HUES64 (cell line): Measurements from ENCODE around the gene WNT1.

ENCODE experiments used
- H3K27ac ChIP-seq: 2 replicates; pipeline ENCODE4 v1.7.0; 2013; ENCODE audit warnings: low read depth, low read length, inconsistent platforms
- H3K27me3 ChIP-seq: 2 replicates; pipeline ENCODE4 v1.6.1; 2013; ENCODE audit warnings: mild to moderate bottlenecking, low read length; ENCODE audit not compliant: insufficient read depth
- H3K36me3 ChIP-seq: 2 replicates; pipeline ENCODE4 v1.6.1; 2013; ENCODE audit warnings: mild to moderate bottlenecking, low read length; ENCODE audit not compliant: insufficient read depth
- H3K4me1 ChIP-seq: 2 replicates; pipeline ENCODE4 v1.6.1; 2013; ENCODE audit warnings: mild to moderate bottlenecking, low read length, moderate library complexity; ENCODE audit not compliant: insufficient read depth
- H3K4me3 ChIP-seq: 2 replicates; pipeline ENCODE4 v1.5.1; 2013; ENCODE audit warnings: mild to moderate bottlenecking, low read length, moderate library complexity
- H3K9ac ChIP-seq: 2 replicates; pipeline ENCODE4 v1.6.1; 2013; ENCODE audit warnings: mild to moderate bottlenecking, low read depth, low read length
- H3K9me3 ChIP-seq: 2 replicates; pipeline ENCODE4 v1.6.1; 2013; ENCODE audit warnings: low read depth, low read length; ENCODE audit not compliant: insufficient read depth
- WGBS: fragments of 150-250, 120-280 bp; methylation state at CpG from one replicate; pipeline ENCODE4 v1.1.7; 2013; ENCODE audit warnings: missing lambda C conversion rate; 5-methylcytosine and 5-hydroxymethylcytosine counted together

Gene WNT1

DNA sequence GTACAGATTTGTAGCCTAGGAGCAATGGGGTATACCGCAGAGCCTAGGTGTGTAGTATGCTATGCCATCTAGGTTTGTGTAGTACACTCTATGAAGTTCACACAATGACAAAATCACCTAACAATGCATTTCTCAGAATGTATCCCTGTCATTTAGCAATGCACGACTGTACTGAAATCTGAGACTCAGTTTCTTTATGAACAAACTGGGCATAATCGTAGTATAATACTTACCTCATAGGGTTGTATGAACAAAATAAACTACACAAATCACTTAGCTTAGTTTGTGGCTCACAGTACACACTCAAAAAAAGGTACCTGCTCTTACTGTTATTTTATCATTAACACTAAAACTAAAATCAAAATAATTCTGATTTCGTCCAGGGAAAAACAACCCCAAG lies 47.3 kb downstream of the WNT1 start:
- Histone ChIP-seq H3K9me3 (no peaks in the 10 kb centered on the region), H3K4me3 (no peak overlapping the region), H3K27ac (no peak overlapping the region), H3K4me1 (no peaks in the 10 kb centered on the region), H3K36me3 (peaks cover 90% of the 10 kb centered on the region), H3K27me3 (no peaks in the 10 kb centered on the region), H3K9ac (no peak overlapping the region)
- 100% methylated on average over 4 of the region's 4 CpGs for WGBS

DNA sequence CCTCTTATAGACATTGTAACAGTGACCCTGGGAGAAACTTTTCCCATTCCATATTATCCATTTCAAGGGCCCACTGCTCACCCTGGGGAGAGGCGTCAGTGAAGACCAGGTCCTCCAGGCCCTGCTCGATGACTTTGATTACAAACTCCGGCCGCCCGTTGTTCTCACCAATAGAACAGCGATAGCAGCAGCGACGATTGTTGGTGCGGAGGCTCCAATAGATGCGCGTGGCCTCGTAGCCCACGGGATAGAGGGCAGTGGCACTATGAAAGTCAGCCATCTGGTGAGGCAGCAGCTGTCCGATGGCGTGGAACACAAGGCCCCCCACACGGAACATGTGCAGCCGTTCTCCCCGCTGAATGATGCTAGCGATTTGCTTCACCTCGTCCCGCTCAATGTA lies 48.0 kb downstream of the WNT1 start:
- H3K4me1 ChIP-seq, result no peaks in the 10 kb centered on the region
- H3K36me3 ChIP-seq, result peaks cover 94% of the 10 kb centered on the region
- no peak overlapping the region for H3K4me3 ChIP-seq
- no peaks in the 10 kb centered on the region for H3K27me3 ChIP-seq
- H3K9me3 ChIP-seq, result no peaks in the 10 kb centered on the region
- H3K27ac ChIP-seq, result no peak overlapping the region
- 95% methylated on average over 21 of the region's 21 CpGs for WGBS
- no peak overlapping the region for H3K9ac ChIP-seq

DNA sequence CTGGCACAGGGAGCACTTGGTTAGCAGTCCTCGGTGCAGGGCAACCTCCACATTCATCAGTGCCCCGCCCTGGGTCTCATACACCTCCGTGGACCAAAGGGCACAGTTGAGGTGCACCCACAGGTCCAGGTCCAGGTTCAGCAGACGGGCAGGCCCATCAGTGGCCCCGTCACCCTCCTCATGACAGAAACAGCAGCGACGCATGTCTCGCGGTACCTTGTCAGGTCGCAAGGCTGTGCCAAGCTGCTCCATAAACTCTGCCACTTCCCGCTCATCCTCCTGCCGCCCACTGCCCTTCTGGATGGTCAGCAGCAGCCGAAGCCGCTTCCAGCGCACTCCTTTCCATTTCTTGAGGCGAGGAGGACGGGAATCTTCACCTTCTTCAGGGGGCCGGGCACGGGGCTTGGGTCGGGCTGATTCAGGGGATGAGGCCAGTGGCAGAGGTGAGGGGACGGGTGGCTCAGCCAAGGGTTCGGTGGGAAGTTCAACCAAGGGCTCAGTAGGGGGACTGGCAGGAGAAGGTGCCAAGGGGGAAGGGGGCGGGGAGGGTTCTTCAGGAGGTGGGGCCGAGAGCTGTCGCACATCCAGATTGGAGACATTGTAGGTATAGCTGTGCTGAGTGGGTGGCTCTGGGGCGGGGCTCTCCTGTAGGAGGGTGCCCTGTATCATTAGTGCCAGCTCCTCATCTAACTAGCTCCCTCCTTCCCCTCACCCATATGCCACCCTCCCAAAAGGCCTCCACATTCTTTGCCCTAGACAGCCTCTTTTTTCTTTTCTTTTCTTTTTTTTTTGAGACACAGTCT lies 48.8 kb downstream of the WNT1 start:
- Histone ChIP-seq H3K27ac (no peak overlapping the region), H3K36me3 (peaks cover 95% of the 10 kb centered on the region), H3K4me1 (no peaks in the 10 kb centered on the region), H3K9ac (no peak overlapping the region), H3K27me3 (no peaks in the 10 kb centered on the region), H3K4me3 (no peak overlapping the region), H3K9me3 (no peaks in the 10 kb centered on the region)
- 95% methylated on average over 26 of the region's 26 CpGs for WGBS

- H3K9ac ChIP-seq, result no peak overlapping the region
- H3K27me3 ChIP-seq, result no peaks in the 10 kb centered on the region
- 96% methylated on average over 9 of the region's 9 CpGs for WGBS
- H3K9me3 ChIP-seq, result no peaks in the 10 kb centered on the region
- no peak overlapping the region for H3K27ac ChIP-seq
- H3K36me3 ChIP-seq, result peaks cover 95% of the 10 kb centered on the region
- no peak overlapping the region for H3K4me3 ChIP-seq
- H3K4me1 ChIP-seq, result no peaks in the 10 kb centered on the region
Observed at GRCh38 chr12:49027846-49028555, 49.9 kb downstream of the WNT1 start.

DNA sequence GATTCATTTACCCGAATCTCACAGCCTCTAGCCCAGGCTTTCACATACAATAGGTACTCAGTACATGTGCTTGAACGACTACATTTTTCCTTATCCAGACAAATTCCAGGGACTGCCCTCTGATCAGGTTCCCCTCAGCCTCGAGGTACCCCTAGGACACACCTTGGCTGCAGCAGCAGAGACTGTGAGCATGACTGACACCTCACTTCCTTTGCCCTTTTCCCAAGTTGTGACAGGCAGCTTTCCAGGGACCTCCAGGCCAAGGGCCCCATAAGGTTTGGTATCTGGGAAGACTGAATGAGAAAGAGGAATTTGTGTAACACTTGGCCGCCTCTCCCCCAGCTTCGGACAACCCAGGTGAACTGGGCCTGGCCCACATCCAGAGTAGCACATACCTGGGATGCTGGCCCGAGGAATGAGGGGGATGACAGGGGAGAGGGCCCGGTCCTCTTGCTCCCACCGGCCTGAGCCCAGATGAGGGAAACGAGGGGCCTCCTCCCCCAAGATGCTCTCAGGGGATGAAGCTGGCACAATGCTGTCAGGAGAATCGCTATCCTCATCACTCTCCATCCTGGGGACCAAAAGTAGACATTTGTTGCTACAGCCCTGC lies 50.6 kb downstream of the WNT1 start:
- Histone ChIP-seq H3K9ac (no peak overlapping the region), H3K9me3 (no peaks in the 10 kb centered on the region), H3K27me3 (no peaks in the 10 kb centered on the region), H3K36me3 (peaks cover 96% of the 10 kb centered on the region), H3K4me1 (no peaks in the 10 kb centered on the region), H3K27ac (no peak overlapping the region), H3K4me3 (no peak overlapping the region)
- 95% methylated on average over 10 of the region's 10 CpGs for WGBS

DNA sequence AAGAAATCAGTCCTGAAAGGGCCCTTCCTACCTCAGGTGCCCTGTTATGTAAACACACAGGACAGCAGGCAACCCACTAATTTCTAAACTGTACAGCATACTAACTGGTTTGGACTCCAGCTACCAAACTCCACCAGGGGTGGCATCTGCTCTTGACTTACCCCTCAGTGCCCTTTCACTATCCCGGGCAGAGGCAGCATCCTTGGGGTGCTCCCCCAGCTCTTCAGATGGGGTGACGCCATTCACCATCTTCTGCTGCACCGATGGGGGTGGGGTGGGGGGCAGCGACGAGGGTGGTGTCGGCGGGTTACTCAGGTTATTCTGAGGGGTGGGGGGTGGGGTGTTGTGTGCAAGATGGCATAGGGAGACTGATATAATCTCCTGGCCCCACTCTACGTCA lies 52.0 kb downstream of the WNT1 start:
- no peak overlapping the region for H3K9ac ChIP-seq
- no peak overlapping the region for H3K27ac ChIP-seq
- H3K4me1 ChIP-seq, result no peaks in the 10 kb centered on the region
- H3K36me3 ChIP-seq, result peaks cover 96% of the 10 kb centered on the region
- WGBS, result 98% methylated on average over 8 of the region's 8 CpGs
- no peaks in the 10 kb centered on the region for H3K27me3 ChIP-seq
- no peak overlapping the region for H3K4me3 ChIP-seq
- no peaks in the 10 kb centered on the region for H3K9me3 ChIP-seq

DNA sequence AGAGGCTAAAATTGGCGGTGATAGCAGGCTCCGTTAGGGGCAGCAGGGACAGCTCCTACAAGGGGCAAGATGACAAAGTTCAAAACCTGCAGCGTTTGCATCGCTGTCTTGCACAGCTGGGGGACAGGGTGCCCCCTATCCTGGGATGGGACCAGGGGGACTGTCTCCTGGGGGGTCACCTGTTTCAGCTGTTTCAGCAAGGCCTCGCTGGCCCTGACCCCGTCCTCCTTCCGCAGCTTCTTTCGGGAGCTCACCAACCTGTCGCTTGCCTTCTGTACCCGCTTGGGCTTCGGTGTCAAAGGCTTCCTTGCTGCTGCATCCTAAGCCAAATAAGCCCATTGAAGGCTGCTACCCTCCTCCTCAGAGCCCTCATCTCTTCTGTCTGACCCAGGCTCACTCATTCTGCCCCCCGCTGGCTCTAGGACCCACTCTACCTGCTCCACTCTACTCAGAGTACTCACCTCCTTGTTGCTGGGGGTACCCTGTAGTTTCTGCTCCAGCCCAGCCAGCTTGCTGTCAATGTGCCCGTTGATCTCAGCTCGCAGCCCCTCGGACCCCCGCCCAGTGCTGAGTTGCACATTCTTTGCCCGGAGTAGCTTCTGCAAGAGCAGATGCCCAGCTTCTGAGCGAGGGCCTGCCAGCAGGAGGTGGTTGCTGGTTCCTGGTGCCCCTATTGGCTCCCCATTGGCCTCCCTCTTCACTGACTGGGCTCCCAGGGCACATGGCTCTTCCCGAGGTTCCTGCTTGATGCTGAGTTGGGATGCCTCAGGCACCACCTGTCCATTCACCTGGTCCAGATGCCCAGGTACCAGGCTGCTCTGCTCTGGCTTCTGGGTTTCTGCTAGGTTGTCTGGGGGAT lies 52.8 kb downstream of the WNT1 start:
- 96% methylated on average over 19 of the region's 19 CpGs for WGBS
- H3K9me3 ChIP-seq, result no peaks in the 10 kb centered on the region
- no peaks in the 10 kb centered on the region for H3K4me1 ChIP-seq
- peaks cover 94% of the 10 kb centered on the region for H3K36me3 ChIP-seq
- H3K27me3 ChIP-seq, result no peaks in the 10 kb centered on the region
- no peak overlapping the region for H3K4me3 ChIP-seq
- no peak overlapping the region for H3K9ac ChIP-seq
- H3K27ac ChIP-seq, result no peak overlapping the region

DNA sequence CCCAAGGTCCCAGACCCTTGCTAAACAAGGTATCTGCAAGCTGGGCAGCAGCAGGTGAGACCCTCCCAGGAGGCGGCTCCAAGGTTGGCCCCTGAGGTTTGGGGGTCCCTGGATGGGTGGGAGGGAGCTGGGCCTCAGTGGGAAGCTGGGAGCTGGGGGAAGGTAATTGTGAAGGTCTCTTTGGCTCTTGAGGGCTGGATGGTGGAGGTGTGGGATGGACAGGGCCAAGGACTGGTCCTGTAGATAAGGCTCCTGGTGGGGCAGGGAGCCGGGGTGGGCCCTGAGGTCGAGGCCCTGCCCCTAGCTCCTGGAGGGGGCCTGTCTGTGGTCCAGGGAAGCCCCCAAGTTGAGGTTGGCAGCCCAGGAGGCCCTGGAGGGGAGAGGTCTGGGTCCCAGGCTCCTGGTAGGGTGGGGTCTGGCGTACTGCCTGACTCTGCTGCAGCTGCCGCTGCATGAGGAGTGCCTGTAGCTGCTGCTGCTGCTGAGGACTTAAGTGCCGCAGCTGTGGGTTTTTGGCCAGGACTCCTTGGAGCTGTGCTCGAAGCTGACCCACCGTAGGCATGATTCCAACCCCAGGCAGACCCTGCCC lies 53.5 kb downstream of the WNT1 start:
- Histone ChIP-seq H3K36me3 (peaks cover 93% of the 10 kb centered on the region), H3K27me3 (no peaks in the 10 kb centered on the region), H3K27ac (no peak overlapping the region), H3K9ac (no peak overlapping the region), H3K4me1 (no peaks in the 10 kb centered on the region), H3K9me3 (no peaks in the 10 kb centered on the region), H3K4me3 (no peak overlapping the region)
- WGBS, result 96% methylated on average over 8 of the region's 8 CpGs
